EH (cell line): ENCODE results near the gene SEC16B.

ENCODE experiments used
- DNase-seq: peaks from one replicate; pipeline ENCODE4 v3.0.0-alpha.2; 2015; ENCODE audit warnings: low read depth

The SEC16B gene

DNA sequence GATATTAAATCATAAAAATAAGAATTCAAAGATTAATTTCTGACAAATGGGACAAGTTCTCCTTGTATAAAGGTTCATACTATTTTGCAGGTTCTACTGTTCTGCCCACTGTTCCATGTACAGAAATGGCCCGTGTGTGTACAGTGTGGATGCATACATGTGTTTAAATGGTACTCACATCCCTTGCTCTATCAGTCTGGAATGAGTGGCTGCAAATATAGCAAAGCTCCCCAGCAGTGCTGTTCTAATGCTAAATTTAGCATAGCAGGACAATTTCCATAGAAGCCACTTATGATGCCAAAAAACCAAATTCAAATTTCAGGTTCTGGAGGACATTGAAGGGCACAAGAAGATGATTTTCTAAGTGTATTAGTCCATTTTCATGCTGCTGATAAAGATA, 9.4 kb upstream of the SEC16B start:
- no peak for DNase-seq

DNA sequence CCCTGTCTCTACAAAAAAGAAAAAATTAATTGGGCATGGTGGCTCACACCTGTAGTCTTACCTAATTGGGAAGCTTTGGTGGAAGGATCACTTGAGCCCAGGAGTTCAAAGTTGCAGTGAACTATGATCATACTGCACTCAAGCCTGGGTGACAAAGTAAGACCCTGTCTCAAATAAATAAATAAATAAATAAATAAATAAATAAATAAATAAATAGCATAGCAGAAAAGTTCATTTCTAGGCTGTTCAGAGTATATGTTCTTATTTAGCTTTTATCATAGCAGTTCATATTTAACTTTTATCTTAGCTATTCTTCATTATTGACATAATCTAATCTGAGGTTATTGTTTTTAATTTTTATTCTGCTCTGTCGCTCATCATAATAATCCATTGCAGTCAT, 8.7 kb upstream of the SEC16B start:
- no peak for DNase-seq

DNA sequence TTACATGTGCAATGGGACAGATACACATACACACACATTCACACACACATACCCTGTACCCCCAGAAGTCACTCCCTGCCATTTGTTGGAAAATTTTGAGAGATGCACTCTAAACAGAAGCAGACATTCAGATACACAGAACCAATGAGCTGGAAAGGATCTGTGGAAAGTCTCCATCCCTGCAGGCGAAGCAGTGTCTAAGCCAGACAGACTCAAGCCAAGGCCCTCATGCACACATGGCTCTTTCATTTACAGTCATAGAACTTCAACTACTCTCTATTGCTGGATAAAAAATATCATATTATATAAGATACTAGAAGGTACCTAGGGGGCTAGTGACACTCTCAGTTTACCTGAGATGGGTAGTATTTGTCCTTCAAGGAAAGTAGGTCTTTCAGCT, 7.3 kb upstream of the SEC16B start:
- DNase-seq: no peak

DNA sequence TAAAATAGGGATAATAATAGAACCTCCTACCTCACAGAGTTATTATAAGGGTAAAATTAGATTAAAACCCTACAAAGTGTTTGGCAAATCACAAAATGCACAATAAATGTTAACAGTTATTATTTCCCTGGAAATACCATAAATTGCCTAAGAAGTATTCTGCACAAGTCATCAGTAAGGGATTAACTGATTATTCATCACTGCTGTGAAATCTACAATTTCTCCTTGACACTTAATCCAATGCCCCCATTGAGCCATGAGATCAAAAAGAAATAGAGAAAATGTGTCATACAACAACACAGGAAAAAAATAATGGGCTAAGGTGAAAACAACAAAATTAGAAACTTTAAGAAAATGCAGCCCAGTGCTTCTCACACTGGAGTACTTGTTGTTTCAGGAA, 6.7 kb upstream of the SEC16B start:
- DNase-seq: no peak

DNA sequence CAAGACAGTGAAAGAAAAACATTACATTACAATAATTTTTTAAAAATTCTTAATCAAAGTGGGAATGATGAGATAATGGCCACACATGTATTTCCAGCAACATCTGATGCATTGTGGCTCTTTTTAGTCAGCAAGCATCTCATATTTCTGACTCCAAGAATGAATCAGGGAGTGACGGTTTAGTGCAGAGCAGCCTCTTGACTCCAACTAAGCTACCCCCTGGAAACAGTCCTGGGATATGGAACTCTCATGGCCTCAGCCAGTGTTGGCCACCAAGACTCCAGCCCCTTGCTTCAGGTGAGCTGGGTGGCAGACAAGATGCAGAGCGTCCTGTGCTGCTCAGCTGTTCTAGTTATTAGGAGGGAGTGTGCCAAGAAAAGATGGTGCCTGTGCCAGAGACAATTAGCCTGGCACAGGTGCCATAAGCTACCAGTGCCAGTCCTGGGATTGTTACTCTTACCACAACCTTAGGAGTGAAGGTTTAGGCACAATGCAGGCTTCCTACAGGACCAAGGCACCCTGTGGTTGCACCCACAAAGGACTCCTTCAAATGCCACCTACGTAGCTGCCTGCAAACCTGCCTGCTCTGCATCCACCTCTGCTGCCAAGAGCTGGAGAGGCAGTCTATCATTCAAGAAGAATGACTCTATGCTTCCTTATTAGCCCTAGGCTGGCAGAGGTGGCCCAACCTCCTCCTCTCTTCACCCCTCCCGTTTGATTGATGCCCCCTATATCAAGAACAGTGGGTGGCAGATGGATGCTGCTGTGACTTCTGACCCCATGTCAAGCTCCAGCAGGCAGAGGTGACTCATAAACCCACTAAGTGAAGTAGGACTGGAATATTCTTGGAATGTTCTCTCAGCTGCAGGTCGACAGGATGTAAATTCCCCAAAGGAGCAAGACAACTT, 6.0 kb upstream of the SEC16B start:
- peak; percentile 72 for DNase-seq

DNA sequence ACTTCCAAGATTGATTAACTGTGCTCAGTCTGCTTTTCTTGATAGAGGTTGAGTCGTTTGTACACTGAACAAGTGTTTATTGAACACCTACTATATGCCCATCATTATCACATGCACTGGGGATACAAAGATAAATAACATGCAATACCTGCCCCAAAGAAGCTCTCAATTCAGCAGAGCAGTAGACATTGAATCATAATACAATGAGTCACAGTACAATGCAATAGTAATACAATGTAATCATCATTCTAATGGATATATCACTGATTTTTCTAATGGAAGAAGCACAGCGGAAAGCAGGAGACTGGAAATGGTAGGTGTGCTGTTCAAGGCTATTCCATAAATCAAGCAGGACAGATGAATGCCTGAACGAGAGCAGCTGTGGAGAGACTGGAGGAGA, 3.7 kb upstream of the SEC16B start:
- DNase-seq: no peak

DNA sequence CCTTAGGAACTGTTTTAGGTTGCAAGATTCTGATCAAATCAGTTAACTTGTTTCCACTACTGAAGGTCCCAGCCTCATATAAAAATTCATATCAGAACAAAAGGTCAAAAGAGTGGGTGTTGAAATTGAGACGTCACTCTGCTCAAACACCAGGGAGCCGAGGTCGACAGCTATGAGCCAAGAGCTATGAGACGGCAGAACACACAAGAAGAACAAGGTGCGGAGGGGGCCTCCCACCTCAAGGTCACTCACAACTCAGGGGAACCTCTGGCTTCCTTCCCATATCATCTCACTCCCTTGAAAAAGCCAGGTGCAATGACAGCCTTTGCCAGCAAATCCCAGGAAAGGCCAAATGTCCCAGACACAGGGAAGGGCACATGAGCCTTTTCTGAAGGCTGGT, 749 bp downstream of the SEC16B start:
- DNase-seq: no peak

DNA sequence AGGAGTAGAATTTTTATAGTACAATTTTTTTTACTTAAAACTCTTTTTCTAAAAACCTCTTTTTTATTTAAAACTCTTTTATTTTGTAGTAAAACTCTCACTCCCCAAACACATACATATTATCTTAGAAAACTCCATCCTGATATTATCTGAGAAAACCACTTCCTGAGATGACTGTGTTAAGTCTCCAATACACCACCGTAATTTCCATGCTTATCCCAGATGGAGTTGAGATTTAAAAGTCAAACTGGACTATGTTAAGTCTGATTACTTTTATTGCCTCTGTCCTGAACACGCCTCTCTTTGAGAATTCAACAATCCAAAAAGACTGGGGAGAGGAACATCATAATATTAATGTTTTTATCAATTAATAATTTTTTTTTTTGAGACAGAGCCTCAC, 3.7 kb downstream of the SEC16B start:
- DNase-seq: peak; percentile 62

DNA sequence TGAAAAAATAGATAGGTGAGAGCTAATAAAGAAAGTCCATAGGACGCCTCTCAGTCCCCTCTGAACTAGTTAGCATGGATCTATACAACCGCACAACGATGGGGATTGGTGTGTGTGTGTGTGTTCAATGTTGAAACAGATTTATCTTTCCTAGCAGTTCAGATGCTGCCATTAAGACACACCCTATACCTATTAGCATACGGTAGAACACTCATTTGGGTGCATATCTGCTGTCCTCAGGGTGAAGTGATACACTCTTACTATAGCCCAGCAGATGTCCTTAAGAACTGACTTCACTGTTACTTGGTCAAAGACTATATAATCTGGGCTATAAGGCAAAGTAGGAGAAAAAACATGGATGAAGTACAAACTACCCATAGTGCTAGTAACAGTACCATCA, 4.6 kb downstream of the SEC16B start:
- DNase-seq: no peak

DNA sequence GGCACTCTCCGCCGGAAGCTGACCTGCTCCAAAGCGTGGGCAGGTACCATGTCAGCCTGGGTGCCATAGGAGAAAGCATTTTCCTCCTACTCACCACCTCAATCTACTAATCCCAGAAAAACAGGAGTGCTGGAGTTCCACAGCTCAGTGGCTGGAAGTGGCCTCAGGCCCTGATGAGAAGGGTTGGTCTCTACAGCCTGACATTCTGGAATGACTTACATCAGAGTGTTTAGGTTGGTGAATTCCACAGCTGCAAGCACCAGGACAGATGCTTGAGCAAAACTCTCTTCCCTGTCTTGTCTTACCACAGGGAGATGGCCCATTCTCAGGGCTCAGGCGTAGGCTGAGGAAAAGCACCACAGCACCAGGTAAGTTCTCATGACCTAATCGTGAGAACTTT, 5.5 kb downstream of the SEC16B start:
- peak; percentile 33 for DNase-seq

DNA sequence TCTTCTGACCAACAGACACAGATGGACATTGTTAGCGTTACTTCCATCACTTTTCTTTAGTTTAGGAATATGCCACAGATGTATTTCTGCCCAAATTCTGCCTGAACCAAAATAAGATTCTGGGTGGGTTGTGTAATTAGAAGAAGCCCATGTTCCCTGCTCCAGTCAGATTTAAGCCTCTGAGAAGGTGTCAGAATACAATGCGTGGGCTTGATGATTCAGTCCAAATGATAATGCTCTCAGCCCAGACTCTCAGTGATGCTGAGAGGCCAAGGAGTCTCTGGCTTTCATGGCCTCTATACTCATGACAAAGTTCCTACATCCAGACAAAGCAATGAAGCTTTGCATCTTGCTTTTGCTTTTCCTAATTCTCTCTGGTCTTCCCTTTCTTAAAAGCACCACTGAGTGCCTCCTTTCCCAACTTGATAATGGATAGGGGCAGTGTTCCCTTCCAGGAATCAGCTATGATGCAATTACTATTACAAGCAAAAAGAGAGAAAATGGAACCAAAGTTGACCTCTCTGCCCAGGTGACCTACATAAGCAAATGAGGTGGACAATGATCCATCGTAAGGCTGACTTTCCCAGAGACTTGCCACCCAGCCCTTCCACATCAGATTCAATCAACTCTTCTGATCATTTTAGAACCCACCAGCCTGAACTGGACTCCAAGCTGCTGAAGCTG, 8.8 kb downstream of the SEC16B start:
- DNase-seq: no peak

DNA sequence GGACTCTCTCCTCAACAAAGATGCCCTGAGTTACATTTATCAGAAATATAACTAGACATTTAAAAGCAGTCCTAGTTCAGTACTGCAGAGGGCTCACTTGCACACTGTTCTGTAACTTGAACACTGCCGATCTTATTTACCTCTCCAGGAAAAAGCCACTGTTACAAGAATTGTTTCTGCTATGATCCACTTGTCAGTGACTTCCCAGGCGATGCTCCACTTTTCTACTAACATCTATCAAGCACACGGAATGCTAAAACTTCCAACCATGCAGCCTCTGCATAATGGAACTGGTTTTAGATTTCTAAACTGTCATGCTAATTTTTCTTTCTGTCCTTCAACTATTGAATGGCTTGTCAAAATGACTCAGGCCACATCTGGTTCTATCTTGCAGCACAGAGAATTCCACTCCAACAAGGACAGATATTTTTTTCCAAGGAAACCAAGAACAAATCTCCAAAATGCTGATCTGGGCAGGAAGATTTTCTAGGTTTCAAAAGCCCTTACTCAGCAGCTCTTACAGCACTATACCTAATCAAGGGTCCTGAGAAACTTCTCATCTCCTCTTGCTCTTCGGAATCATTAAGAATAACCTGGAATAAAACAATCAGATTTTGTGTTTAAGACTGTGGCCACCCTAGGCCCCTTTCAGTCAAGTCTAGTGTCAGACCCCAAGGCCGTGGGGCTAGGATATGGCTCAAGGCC, 9.9 kb downstream of the SEC16B start:
- DNase-seq: peak; percentile 52

DNA sequence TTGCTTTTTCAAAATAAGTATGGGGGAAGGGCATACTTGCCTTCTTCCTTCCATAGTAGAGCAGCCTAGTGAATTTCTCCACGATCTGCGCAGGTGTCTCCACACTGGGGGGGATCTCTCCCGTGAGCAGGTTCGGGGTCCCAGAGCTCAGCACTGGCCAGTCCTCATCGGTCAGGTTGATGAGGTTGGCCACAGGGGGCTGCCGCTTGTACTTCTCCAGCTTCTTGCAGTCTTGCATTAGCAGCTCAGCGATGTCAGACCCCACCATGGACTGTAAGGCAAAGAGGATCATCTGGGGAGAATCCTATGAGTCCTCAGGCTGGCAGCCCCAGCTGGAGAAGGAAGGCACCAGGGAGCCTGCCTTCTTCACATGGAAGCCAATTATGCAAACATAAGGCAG, 11.8 kb downstream of the SEC16B start:
- DNase-seq: no peak

DNA sequence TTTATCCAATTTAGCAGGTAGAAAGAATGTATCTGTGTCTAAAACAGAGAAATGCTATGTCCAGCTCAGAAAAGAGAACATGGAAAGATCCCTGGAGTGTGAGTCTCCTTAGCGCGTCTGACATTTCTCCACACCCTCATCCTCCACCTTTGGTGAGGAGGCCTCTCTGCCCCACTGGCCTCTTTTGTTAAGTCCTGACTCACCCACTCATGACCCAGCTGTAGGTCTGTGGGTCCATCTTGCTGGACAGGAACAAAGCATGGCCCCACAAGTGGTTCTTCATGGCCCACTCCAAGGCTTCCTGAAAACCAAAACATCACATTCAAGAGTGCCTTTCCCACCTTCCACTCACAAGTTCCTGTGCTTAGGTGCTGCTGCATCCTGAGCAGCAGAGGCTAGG, 15.8 kb downstream of the SEC16B start:
- no peak for DNase-seq

DNA sequence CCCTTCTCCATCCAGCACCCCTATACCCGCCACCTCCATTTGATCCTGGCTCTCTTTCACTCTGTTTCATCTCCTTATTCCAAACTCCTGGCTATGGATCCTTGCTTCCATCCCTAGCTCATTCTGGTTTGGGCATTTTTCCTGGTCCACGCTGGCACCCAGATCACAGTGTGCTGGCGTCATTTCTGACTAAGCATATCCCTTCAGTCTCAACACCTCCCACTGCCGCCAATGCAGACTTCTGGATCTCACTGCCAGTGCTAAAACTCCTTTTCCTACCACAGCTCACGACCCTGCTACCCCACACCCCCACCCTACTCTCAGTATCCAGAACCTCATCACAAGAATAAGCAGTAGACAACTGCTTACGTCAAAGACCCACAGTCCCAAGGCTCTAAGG, 16.3 kb downstream of the SEC16B start:
- DNase-seq: no peak

DNA sequence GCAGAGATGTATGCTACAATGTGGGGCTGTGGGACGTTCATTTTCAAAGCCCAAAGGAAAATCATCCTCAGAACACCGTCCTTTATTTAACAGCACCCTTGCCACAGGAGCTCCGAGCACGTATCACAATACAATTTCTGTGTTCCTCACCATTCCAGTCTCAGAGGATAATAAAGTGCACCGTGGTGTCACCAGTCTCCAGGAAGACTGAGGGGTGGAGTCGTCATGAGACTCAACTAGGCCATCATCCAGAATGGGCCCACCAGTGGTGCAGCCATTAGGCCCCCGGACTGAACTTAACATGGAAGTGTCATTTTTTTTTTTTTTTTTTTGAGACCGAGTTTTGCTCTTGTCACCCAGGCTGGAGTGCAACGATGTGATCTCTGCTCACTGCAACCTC, 17.2 kb downstream of the SEC16B start:
- DNase-seq: no peak

DNA sequence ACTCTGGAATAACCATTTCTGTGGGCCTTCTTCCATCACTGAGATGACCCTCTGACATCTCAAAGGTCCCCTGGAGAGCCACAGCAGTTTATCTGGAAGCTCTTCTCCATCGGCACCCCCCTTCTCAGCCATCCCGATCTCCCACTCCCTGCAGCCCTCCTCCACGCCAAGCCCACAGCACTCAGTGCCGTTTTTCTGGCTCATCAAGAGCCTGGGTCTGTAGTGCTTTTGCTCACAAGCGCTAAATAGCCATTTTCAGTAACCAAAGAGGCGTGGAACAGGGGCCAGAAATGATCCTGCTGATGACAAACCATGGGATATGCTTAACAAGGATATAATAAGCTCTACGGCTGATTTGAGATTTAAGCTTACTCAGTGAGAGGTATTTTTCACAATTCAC, 17.6 kb downstream of the SEC16B start:
- no peak for DNase-seq

DNA sequence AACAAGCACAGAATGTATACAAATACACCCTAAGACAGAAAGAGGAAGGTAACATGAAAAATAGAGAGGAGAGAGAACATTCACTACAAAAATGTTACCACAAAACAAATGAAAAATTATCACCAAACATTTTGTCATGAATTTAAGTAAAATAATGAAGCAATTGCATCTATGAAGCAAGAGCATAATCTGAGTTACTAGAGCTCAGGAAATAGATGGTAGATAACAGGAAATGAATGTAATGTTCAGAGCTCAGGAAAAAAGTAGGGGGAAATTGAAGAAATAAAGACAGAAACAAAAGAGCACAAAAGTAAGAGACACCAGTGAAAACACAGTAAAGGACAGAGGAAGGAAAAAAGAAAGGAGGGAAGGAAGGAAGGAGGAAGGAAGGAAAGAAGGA, 19.4 kb downstream of the SEC16B start:
- no peak for DNase-seq

DNA sequence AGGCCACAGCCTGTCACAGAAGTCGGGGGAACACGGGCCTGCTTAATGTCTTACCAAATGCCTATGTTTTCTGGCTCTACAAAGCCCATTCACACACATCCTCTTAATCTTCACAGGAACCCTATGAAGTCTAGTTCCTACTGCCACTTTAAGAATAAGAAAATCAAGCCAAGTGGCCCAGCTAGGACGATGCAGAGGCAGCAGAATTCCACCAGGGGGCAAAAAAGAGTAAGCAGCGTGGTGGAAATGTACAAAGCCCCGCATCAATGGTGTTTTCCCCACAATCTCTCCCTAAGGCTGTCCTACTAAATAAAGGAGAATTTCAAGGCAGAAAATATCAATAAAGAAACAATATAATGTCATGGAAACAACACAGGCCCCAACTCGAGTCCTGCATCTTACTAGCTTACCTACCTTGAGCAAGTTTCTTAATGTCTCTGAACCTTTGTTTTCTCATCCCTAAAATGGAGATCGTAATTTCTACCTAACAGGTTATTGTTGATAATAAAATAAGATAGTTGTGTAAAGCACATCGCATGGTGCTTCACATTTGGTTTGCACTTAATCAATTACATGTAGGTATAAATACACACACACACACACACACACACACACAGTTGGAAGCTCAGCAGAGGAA, 21.4 kb downstream of the SEC16B start:
- peak; percentile 73 for DNase-seq

DNA sequence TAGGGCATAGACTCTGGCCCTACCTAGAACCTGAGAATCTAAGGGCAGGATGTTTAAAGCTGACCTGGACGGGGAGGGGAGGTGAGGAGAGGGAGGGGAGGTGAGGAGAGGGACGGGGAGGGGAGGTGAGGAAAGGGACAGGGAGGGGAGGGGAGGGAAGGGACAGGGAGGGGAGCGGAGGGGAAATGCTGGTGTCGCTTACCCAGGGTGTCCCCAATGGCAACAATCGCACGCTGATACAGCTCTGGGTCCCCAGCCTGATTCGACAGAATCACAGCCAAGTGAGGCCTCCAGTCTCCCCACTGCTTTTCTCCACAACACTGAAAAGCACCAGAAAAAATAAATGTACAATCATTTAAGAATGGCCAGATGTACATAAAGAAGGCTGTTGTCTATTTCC, 22.2 kb downstream of the SEC16B start:
- DNase-seq: no peak

DNA sequence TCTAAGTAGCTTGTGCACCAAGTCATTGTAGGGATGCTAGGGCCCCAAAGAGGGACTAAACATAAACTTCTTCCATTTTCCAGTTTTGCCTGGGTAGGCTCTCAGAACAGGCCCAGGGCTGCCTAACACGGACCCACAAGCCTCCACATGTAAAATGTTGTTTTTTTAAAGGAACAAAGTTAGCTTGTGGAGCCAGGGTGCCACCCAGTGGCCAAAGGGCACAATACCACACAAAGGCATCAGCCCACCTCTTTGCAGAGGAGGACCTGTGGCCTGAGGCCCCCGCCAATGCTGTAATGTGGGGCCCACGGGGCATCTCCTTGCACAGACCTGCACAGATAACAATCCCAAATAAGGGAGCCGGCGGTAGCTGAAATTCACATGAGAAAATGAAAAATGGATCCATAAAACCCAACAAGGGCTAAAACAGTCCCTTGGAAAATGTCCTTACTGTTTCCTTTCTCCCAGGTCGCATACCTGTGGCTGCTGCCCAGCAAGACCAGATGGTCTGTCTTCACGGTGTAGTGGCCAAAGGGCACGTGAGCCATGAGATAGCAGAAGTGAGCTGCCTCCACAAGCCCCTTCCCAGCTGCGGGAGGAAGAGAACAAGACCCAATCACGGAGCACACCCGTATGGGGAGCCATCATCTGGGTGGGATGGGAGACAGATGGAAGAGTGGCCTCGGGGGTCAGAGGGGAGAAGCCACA, 23.8 kb downstream of the SEC16B start:
- peak; percentile 73 for DNase-seq
